Parathyroid adenoma (tissue), 2 donors: ENCODE measurements around the gene STAM.
"Not testable (repeated sequence)": the region's sequence is repeated elsewhere in the genome, so short reads cannot be mapped to it uniquely, and the experiment has no call there.

Source experiments
- H2AFZ ChIP-seq: fragments of 300-600 bp; sonication (generic); one replicate; pipeline ENCODE4 v1.7.0; 2017; ENCODE audit warnings: antibody characterized with exemption, mild to moderate bottlenecking
- H3K27ac ChIP-seq: fragments of 300-600 bp; sonication (generic); one replicate; pipeline ENCODE4 v1.7.0; 2017
- H3K27me3 ChIP-seq: fragments of 300-600 bp; sonication (generic); one replicate; pipeline ENCODE4 v1.7.0; 2017; ENCODE audit warnings: low read length; ENCODE audit not compliant: control insufficient read depth, insufficient read depth
- H3K36me3 ChIP-seq: fragments of 300-600 bp; sonication (generic); one replicate; pipeline ENCODE4 v1.7.0; 2017; ENCODE audit warnings: low read length; ENCODE audit not compliant: control insufficient read depth, insufficient read depth
- H3K4me1 ChIP-seq: fragments of 300-600 bp; sonication (generic); one replicate; pipeline ENCODE4 v1.7.0; 2017; ENCODE audit warnings: control low read depth
- H3K4me2 ChIP-seq: fragments of 300-600 bp; sonication (generic); one replicate; pipeline ENCODE4 v1.7.0; 2017; ENCODE audit warnings: low read length
- H3K4me3 ChIP-seq: fragments of 300-600 bp; sonication (generic); one replicate; pipeline ENCODE4 v1.7.0; 2017; ENCODE audit warnings: low read depth, low read length
- H3K79me2 ChIP-seq: fragments of 300-600 bp; sonication (generic); one replicate; pipeline ENCODE4 v1.7.0; 2017; ENCODE audit warnings: control low read depth
- H3K9ac ChIP-seq: fragments of 300-600 bp; sonication (generic); one replicate; pipeline ENCODE4 v1.7.0; 2017; ENCODE audit warnings: mild to moderate bottlenecking
- H3K9me3 ChIP-seq: fragments of 300-600 bp; sonication (generic); one replicate; pipeline ENCODE4 v1.7.0; 2017; ENCODE audit warnings: low read length; ENCODE audit not compliant: control insufficient read depth
- TF ChIP-seq, protein P1 (sequence below): fragments of 300-600 bp; sonication (generic); IDR thresholded peaks from one replicate; pipeline ENCODE4 v1.7.0; 2017; ENCODE audit warnings: antibody characterized with exemption, mild to moderate bottlenecking
- donor health status: primary hyperparathyroidism.

Gene STAM

DNA sequence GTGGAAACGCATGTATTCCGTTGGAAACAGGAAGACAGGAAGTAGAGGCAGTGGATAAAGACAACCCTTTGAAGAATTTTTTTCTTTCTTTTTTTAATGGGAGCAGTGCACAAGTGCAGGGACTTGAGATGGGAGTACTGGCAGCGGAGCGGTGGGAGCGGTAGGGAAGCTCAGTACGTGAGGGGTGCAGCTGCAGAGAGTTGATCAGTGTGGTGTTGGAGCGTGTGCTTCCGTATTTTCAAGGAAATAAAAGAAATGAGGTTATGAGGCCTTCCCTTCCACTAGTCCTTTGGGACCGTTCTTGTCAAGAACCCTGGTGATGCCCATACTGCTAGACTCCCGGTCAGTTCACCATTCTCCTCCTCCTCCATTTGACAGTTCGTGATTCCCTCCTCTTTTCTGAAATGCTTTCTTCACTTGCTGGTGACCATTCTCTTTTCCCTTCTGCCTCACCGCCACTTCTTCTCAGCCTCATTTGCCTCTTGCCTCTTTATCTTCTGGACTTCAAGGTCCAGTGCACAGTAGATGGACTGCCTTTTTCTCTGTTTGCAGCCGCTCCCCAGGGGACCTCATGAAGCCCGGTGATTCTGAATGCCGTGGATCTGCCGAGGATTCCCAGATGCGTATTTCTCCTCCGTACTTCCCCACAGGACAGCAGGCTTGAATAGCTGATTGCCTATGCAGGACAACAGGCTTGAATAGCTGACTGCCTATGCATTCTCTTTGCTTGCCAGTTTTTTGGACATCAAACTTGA is 68.9 kb downstream of the STAM start:
- Histone ChIP-seq H2AFZ (no peak overlapping the region), H3K9me3 (no peaks in the 10 kb centered on the region), H3K4me2 (no peak overlapping the region), H3K27me3 (no peaks in the 10 kb centered on the region), H3K9ac (no peak overlapping the region), H3K27ac (no peak overlapping the region), H3K36me3 (no peaks in the 10 kb centered on the region), H3K79me2 (no peaks in the 10 kb centered on the region), H3K4me1 (no peaks in the 10 kb centered on the region), H3K4me3 (no peak overlapping the region)
- TF ChIP-seq, protein P1, sequence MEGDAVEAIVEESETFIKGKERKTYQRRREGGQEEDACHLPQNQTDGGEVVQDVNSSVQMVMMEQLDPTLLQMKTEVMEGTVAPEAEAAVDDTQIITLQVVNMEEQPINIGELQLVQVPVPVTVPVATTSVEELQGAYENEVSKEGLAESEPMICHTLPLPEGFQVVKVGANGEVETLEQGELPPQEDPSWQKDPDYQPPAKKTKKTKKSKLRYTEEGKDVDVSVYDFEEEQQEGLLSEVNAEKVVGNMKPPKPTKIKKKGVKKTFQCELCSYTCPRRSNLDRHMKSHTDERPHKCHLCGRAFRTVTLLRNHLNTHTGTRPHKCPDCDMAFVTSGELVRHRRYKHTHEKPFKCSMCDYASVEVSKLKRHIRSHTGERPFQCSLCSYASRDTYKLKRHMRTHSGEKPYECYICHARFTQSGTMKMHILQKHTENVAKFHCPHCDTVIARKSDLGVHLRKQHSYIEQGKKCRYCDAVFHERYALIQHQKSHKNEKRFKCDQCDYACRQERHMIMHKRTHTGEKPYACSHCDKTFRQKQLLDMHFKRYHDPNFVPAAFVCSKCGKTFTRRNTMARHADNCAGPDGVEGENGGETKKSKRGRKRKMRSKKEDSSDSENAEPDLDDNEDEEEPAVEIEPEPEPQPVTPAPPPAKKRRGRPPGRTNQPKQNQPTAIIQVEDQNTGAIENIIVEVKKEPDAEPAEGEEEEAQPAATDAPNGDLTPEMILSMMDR, result no peak

DNA sequence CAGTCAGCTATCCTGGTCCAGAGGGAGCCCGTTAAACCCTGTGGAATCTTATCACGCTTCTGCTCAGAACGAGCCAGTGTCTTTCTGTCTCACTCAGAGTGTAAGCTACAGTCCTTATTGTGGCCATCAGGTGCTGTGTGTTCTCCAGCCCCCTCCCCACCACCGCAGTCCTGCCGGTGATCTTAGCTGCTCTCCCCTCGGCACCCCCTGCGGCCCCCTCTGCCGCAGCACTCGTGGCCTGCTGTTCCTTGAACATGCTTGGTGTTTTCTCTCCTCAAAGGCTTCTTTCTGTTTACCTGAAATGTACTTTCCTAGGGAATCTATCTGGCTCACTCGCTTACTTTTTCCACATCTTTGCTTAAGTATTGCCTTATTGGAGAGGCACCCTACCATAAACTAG is 69.8 kb downstream of the STAM start:
- Histone ChIP-seq H3K79me2 (no peaks in the 10 kb centered on the region), H3K4me3 (no peak overlapping the region), H2AFZ (no peak overlapping the region), H3K9ac (no peak overlapping the region), H3K36me3 (no peaks in the 10 kb centered on the region), H3K4me1 (no peaks in the 10 kb centered on the region), H3K4me2 (no peak overlapping the region), H3K27ac (no peak overlapping the region), H3K9me3 (no peaks in the 10 kb centered on the region), H3K27me3 (no peaks in the 10 kb centered on the region)
- TF ChIP-seq, protein P1, result no peak

DNA sequence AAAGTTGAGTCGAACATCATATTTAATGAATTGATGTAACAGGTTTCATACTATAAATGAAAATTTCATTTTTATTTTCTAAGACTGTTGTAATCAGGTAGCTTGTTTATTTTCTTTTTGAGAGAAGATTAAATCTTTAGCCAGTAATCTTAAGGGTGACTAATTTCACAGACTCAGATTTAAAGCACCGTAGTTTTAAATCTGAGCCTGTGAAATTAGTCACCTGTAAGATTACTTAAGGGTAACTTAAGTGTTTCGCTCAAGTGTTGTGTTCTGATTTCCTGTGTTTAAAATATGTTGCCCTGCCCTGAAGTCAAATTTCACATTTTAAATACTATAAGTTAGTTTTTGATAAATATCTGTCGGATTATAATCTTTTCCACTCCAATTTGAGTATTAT is 72.2 kb downstream of the STAM start:
- Histone ChIP-seq H3K79me2 (no peaks in the 10 kb centered on the region), H3K27me3 (no peaks in the 10 kb centered on the region), H3K4me1 (no peaks in the 10 kb centered on the region), H3K27ac (no peak overlapping the region), H3K4me2 (no peak overlapping the region), H3K4me3 (no peak overlapping the region), H3K36me3 (no peaks in the 10 kb centered on the region), H2AFZ (no peak overlapping the region), H3K9me3 (no peaks in the 10 kb centered on the region), H3K9ac (no peak overlapping the region)
- TF ChIP-seq, protein P1, result no peak

DNA sequence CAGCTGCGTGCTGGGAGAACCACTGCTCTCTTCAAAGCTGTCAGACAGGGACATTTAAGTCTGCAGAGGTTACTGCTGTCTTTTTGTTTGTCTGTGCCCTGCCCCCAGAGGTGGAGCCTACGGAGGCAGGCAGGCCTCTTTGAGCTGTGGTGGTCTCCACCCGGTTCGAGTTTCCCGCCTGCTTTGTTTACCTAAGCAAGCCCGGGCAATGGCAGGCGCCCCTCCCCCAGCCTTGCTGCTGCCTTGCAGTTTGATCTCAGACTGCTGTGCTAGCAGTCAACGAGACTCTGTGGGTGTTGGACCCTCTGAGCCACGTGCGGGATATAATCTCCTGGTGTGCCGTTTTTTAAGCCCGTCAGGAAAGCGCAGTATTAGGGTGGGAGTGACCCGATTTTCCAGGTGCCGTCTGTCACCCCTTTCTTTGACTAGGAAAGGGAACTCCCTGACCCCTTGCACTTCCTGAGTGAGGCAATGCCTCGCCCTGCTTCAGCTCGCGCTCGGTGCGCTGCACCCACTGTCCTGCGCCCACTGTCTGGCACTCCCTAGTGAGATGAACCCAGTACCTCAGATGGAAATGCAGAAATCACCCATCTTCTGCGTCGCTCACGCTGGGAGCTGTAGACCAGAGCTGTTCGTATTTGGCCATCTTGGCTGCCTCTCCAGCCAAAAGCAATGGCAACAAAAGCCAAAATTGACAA is 78.5 kb downstream of the STAM start:
- not testable (repeated sequence) for H3K27me3 ChIP-seq, H3K9me3 ChIP-seq, H3K9ac ChIP-seq, H3K27ac ChIP-seq, H2AFZ ChIP-seq, H3K4me3 ChIP-seq, H3K79me2 ChIP-seq, H3K4me1 ChIP-seq, H3K36me3 ChIP-seq, H3K4me2 ChIP-seq

DNA sequence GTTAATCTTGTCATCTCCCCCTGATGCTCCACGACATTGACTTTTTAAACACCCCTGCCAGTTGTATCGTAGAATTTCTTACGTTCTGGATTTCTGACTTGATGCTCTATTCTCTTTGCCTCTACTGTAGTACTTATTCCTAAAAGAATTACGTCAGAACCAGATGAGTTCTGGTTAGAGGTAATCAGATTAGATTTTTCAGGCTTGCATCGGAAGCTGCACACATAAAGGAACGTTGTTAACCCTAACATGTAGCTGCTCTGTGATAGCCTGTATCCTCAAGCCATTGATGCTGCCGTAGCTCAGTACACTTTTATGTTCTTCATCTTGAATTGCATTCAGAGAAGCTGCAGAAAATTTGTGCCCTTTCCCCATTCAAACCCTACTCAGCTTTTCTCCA is 81.8 kb downstream of the STAM start:
- Histone ChIP-seq H3K36me3 (no peaks in the 10 kb centered on the region), H3K4me3 (no peak overlapping the region), H2AFZ (no peak overlapping the region), H3K9ac (no peak overlapping the region), H3K4me2 (no peak overlapping the region), H3K79me2 (no peaks in the 10 kb centered on the region), H3K9me3 (no peaks in the 10 kb centered on the region), H3K27me3 (no peaks in the 10 kb centered on the region), H3K27ac (no peak overlapping the region), H3K4me1 (no peaks in the 10 kb centered on the region)
- TF ChIP-seq, protein P1, result no peak
